Measurements from ENCODE around the gene LHFPL3. TPM values are rescaled to one million over a fixed set of nuclear protein-coding genes. Genes with fewer than 3 reads are reported as not detected.

Gene LHFPL3
- total and polyA plus RNA-seq, 2 of the 13 experiments (the other 11 are each of a cell fraction or from before 2014, with no cell fraction given) = not detected

- no peak for TF ChIP-seq SP140L (CRISPR knock-in tag; IDR thresholded peaks at IDR 0.05; ENCODE audit: borderline replicate concordance)
- no peak for TF ChIP-seq MIER3 (CRISPR knock-in tag; IDR thresholded peaks at IDR 0.05; ENCODE audit: borderline replicate concordance)
- TF ChIP-seq ZNF790 (CRISPR knock-in tag; IDR thresholded peaks at IDR 0.05; ENCODE audit: borderline replicate concordance) = no peak
- TF ChIP-seq NFAT5 (CRISPR knock-in tag; IDR thresholded peaks at IDR 0.05) = no peak
Measured at GRCh38 chr7:104894726-104895521, 566.5 kb downstream of the LHFPL3 start (continued).

DNA sequence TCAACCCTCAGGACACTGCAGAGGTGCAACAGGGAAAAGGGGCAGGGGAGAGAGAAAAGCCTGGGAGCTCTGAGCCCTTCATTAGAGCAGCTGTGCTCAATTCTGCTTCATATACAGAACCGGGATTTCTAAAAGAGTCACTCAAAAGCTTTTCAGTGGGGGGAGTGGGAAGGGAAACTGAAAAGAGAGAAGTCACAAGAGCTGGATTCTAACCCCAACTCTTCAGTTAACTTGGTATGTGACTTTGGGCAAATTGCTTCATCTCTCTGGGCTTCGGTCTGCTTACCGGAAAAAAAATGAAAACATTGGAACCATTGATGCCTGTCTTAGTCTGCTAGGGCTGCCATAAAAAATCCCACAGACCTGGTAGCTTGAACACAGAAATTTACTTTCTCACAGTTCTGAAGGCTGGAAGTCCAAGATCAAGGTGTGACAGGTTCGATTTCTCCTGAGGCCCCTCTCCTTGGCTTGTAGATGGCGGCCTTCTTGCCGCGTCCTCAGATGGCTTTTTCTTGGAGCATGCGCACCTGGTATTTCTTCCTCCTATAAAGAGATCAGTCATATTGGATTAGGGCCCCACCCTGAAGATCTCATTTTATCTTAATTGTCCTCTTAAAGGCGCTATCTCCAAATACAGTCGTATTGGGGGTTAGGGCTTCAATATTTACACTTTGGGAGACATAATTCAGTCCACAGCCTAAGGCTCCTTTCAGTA is 567.3 kb downstream of the LHFPL3 start:
- H3K4me1 ChIP-seq (ENCODE audit: insufficient read depth, low read length) = peaks cover 9% of the 10 kb centered on the region
- H3K79me2 ChIP-seq (ENCODE audit: insufficient read depth, low read length) = no peaks in the 10 kb centered on the region
- ChIA-PET POLR2A (no interaction called here), CTCF (ENCODE audit: low intra/inter-chr PET ratio, low total read pairs) (no interaction called here)
- 71% methylated on average over 10 of the region's 10 CpGs for WGBS (ENCODE audit: low lambda C conversion rate)
- no peak overlapping the region for H3K27ac ChIP-seq (ENCODE audit: extremely low read length, insufficient read depth, low read length)
- no peak for DNase-seq (ENCODE audit: low spot score)
- no peak overlapping the region for H3K9ac ChIP-seq (ENCODE audit: insufficient read depth, low read depth, low read length)
- no TSS peak for BruUV-seq (replicated peaks)
- no peaks in the 10 kb centered on the region for H3K9me3 ChIP-seq (ENCODE audit: low read length)
- H3K4me3 ChIP-seq (replicated peaks in 1 of 3; ENCODE audit: insufficient read depth in 1 of 3, low read depth in 2 of 3, low read length in 3 of 3) = no peak overlapping the region
- no peaks in the 10 kb centered on the region for H3K36me3 ChIP-seq (replicated peaks in 1 of 2; ENCODE audit: control insufficient read depth in 1 of 2, insufficient read depth in 2 of 2, low read length in 2 of 2)
- ATAC-seq = no peak
- intact Hi-C loops (cut with micrococcal nuclease; ENCODE audit: unreplicated experiment) (no loop called here), in situ Hi-C loops (cut with HindIII; ENCODE audit: extremely low pct_ligation_motif_present, low pct_unique_long_range_greater_than_20kb) (no loop called here)
- FAIRE-seq = no peak
- no peaks in the 10 kb centered on the region for H4K20me1 ChIP-seq (ENCODE audit: insufficient read depth, low read length)
- H3K4me2 ChIP-seq (ENCODE audit: low read depth, low read length) = no peak overlapping the region
- no peak overlapping the region for H2AFZ ChIP-seq (ENCODE audit: low read length)
- no peaks in the 10 kb centered on the region for H3K27me3 ChIP-seq (ENCODE audit: control insufficient read depth in 1 of 2, insufficient read depth in 2 of 2, low read length in 2 of 2)
- TF ChIP-seq MYPOP (CRISPR knock-in tag; IDR thresholded peaks at IDR 0.05) (no peak), ZBED4 (CRISPR knock-in tag; IDR thresholded peaks at IDR 0.05; ENCODE audit: borderline replicate concordance) (no peak)
